Stomach (tissue), 4 donors: ENCODE results near the gene CD3E.

ENCODE experiments used
- EP300 ChIP-seq: sonication (generic); formaldehyde crosslinking; IDR thresholded peaks from one replicate; pipeline ENCODE4 v1.6.1; 2017; ENCODE audit warnings: antibody characterized with exemption
- POLR2A ChIP-seq, 4 donors: fragments of 450-650 bp; IDR thresholded peaks; one replicate each; pipeline ENCODE4 v1.6.1; 2016; ENCODE audit warnings: antibody characterized with exemption in 4 of 4, control low read depth in 2 of 4, mild to moderate bottlenecking in 1 of 4, moderate library complexity in 1 of 4
- POLR2AphosphoS5 ChIP-seq, 3 donors: sonication (generic); formaldehyde crosslinking; IDR thresholded peaks; one replicate each; pipeline ENCODE4 v1.6.1; 2016; ENCODE audit warnings: antibody characterized with exemption in 3 of 3
- TF ChIP-seq, protein P1 (sequence below), 7 experiments: fragments of 450-650 bp in 4 of 7; fragments of 200-600 bp in 3 of 7; sonication (generic) in 3 of 7; IDR thresholded peaks; one replicate each; pipeline ENCODE4 v1.5.1; 2016 to 2019; ENCODE audit warnings: antibody characterized with exemption in 7 of 7, control low read depth in 2 of 7, mild to moderate bottlenecking in 1 of 7

DNA sequence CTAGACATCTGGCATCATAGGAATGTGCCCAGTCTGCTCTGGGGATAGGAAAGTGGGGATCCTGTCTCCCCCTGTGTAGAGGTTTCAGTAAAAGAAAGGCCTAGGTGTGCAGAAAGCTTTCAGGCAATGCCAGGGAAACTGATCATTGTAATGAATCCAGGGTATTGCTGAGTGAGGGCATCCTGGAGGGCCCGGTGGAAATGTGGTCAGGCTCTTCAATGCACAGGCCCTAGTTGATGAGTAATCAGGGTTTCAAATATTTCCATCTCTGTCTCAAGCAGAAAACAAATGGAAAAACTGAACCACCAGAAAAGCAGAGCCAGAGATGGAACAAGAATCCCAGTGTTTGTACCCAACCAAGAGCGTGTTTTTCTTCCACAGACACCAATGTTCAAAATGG is 2.0 kb downstream of the CD3E start:
- TF ChIP-seq POLR2A (IDR thresholded peaks at IDR 0.05): no peak
- TF ChIP-seq, protein P1, sequence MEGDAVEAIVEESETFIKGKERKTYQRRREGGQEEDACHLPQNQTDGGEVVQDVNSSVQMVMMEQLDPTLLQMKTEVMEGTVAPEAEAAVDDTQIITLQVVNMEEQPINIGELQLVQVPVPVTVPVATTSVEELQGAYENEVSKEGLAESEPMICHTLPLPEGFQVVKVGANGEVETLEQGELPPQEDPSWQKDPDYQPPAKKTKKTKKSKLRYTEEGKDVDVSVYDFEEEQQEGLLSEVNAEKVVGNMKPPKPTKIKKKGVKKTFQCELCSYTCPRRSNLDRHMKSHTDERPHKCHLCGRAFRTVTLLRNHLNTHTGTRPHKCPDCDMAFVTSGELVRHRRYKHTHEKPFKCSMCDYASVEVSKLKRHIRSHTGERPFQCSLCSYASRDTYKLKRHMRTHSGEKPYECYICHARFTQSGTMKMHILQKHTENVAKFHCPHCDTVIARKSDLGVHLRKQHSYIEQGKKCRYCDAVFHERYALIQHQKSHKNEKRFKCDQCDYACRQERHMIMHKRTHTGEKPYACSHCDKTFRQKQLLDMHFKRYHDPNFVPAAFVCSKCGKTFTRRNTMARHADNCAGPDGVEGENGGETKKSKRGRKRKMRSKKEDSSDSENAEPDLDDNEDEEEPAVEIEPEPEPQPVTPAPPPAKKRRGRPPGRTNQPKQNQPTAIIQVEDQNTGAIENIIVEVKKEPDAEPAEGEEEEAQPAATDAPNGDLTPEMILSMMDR (IDR thresholded peaks at IDR 0.05): no peak
- TF ChIP-seq POLR2AphosphoS5 (IDR thresholded peaks at IDR 0.05): no peak
- no peak for TF ChIP-seq EP300
